Prostate gland (tissue), 2 donors: Measurements from ENCODE around the gene NPBWR2. TPM values are rescaled to one million over a fixed set of nuclear protein-coding genes. Genes with fewer than 3 reads are reported as not detected.
A peak's percentile ranks its signal among the peaks of the same experiment; 100 is the strongest.

Experiments used
- DNase-seq: peaks from one replicate; pipeline ENCODE4 v3.0.0-alpha.2; 2019; ENCODE audit warnings: low spot score
- H3K27ac ChIP-seq, 2 donors: fragments of 200-600 bp; sonication (generic); 2 replicates each; pipeline ENCODE4 v1.5.1; 2017 to 2019
- H3K27me3 ChIP-seq: fragments of 200-600 bp; sonication (generic); replicated peaks from 2 replicates; pipeline ENCODE4 v1.5.1; 2019; ENCODE audit not compliant: insufficient read depth
- H3K36me3 ChIP-seq, 2 donors: fragments of 200-600 bp; sonication (generic); 1 replicate in 1 of 2; 2 replicates in 1 of 2; pipeline versions ENCODE4 v1.5.1 to v1.8.1; 2017 to 2019
- H3K4me1 ChIP-seq: fragments of 200-600 bp; sonication (generic); replicated peaks from 2 replicates; pipeline ENCODE4 v1.5.1; 2019
- H3K4me3 ChIP-seq, 2 donors: fragments of 200-600 bp; sonication (generic); 2 replicates each; pipeline ENCODE4 v1.5.1; 2017 to 2019
- H3K9me3 ChIP-seq: fragments of 200-600 bp; sonication (generic); 2 replicates; pipeline ENCODE4 v1.5.1; 2017
- POLR2A ChIP-seq: fragments of 450-650 bp; IDR thresholded peaks from one replicate; pipeline ENCODE4 v1.6.1; 2016; ENCODE audit warnings: antibody characterized with exemption, mild to moderate bottlenecking
- POLR2AphosphoS5 ChIP-seq: sonication (generic); formaldehyde crosslinking; IDR thresholded peaks from one replicate; pipeline ENCODE4 v1.6.1; 2017; ENCODE audit warnings: antibody characterized with exemption
- WGBS: methylation state at CpG from one replicate; pipeline ENCODE4 v1.1.5; 2018; 5-methylcytosine and 5-hydroxymethylcytosine counted together
- intact Hi-C: fragments of 100-400 bp; cut with DNase I; formaldehyde crosslinking; loops from one replicate; pipeline ENCODE4 v1.14.2; 2022
- total RNA-seq, 2 donors: library from RNA; depleted of rRNA; stranded (reverse); fragments of >200 nt; gene quantifications; one replicate each; pipeline ENCODE4 v1.1.0, GENCODE V29; 2016
- TF ChIP-seq, protein P1 (sequence below), 4 experiments: fragments of 200-600 bp in 2 of 4; fragments of 450-650 bp in 2 of 4; sonication (generic) in 2 of 4; IDR thresholded peaks; 1 replicate in 3 of 4; 2 replicates in 1 of 4; pipeline ENCODE4 v1.5.1; 2016 to 2019; ENCODE audit warnings: antibody characterized with exemption in 4 of 4, mild to moderate bottlenecking in 2 of 4, moderate library complexity in 2 of 4

The NPBWR2 gene
- total RNA-seq, 2 donors from 2014 or later = not detected

DNA sequence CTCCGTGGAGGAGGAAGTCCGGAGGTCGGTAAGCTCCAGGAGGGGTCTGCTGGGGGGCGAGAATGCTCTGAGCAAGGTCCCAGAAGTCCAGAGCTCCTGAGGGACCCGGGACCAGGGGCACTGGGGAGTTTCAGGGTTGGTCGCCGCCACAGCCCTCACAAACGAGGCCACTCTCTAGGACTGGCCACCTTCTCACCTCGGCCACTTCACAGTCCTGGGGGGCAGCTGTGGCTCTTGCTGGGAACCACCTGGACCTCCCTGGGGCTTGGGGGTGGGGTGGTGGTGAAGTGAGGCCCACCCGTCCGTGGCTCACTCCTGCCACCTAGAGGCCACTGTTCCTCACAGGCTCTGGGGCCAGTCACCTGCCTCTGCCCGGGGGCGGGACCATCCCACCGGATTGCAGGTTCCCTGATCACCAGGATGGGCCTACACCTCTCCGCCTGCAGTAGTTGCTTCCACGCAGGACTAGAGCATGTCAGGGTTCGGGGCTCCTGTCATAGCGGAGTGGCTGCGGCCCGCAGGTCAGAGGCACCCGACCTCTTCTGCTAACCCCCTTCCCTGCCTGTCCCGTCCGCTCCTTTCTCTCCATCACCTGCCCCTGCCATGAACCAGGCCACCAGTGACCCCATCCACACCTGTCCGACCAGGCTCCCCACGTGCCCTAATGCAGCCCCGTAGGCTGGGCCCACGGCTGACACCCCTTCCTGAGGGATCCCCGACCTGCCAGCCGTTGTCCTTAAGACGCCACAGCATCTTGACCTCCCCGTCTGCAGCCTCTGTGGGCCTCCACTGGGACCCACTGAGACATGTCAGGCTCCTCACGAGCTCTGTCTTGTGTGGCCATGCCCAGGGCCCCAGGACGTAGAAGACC, 49.5 kb downstream of the NPBWR2 start:
- H3K27ac ChIP-seq = peak overlapping the region; percentile 5 to 22
- intact Hi-C loops = no loop called here
- H3K9me3 ChIP-seq = no peaks in the 10 kb centered on the region
- H3K4me3 ChIP-seq = no peak overlapping the region
- TF ChIP-seq POLR2AphosphoS5 (no peak), POLR2A (no peak)
- TF ChIP-seq, protein P1, sequence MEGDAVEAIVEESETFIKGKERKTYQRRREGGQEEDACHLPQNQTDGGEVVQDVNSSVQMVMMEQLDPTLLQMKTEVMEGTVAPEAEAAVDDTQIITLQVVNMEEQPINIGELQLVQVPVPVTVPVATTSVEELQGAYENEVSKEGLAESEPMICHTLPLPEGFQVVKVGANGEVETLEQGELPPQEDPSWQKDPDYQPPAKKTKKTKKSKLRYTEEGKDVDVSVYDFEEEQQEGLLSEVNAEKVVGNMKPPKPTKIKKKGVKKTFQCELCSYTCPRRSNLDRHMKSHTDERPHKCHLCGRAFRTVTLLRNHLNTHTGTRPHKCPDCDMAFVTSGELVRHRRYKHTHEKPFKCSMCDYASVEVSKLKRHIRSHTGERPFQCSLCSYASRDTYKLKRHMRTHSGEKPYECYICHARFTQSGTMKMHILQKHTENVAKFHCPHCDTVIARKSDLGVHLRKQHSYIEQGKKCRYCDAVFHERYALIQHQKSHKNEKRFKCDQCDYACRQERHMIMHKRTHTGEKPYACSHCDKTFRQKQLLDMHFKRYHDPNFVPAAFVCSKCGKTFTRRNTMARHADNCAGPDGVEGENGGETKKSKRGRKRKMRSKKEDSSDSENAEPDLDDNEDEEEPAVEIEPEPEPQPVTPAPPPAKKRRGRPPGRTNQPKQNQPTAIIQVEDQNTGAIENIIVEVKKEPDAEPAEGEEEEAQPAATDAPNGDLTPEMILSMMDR (IDR thresholded peaks at IDR 0.05) = peak; percentile 62 to 81 (median 72)
- H3K4me1 ChIP-seq = peaks cover 6% of the 10 kb centered on the region
- peak; percentile 53 for DNase-seq
- WGBS = 34% methylated on average over 32 of the region's 33 CpGs
- peaks cover 9% of the 10 kb centered on the region for H3K27me3 ChIP-seq
- no peaks in the 10 kb centered on the region for H3K36me3 ChIP-seq

DNA sequence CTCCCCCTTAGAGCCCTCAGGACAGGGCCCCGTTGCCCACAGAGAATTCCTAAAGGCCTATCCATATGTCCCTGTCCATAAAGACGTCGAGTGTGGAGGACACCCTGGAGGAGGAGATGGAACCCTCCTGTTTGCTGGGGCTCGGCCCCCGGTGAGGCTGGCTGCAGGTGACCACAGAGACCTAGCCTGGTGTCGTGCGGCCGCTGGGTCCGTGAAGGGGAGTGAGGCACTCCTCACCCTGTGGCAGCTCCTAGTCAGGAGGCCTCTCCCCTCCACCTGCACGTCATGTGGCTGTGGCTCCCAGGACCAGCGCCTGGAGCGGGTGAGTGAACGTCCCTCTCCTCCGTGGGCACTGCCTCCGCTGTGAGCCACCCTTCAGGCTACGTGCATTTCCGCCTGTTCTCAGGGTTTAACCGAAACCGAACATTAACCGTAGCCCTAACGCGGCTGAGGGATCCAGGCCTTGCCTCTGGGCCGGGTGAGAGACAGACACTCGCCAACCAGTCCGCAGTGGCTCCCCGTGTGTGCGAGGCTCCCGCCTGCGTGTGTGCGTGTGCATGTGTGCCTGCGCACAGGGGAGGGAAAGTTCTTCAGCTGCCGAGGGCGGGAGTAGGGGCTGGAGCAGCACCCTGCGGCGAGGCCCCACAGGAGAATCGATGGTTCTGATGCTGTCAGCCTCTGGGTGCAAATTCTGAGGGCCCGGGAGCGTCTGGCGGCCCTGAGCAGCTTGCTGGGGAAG, 50.3 kb downstream of the NPBWR2 start:
- Histone ChIP-seq H3K4me1 (peaks cover 6% of the 10 kb centered on the region), H3K9me3 (no peaks in the 10 kb centered on the region), H3K36me3 (no peaks in the 10 kb centered on the region), H3K4me3 (no peak overlapping the region), H3K27ac (no peak overlapping the region), H3K27me3 (peaks cover 9% of the 10 kb centered on the region)
- TF ChIP-seq POLR2AphosphoS5 (no peak), POLR2A (no peak)
- TF ChIP-seq, protein P1 (IDR thresholded peaks at IDR 0.05) = no peak
- 66% methylated on average over 27 of the region's 39 CpGs for WGBS
- DNase-seq = no peak
- intact Hi-C loops = no loop called here

DNA sequence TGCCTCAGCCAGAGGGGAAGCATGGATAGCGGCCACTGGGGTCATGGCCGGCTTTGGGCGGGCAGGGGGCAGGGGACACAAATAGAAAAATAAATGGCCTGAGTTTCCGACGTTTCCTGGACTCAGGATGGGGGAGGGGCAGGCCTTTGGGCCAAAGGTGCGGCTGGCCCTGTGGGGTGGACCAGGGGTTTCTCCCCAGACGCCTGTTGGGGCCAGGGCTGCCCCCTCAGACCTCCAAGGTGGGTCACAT, 50.8 kb downstream of the NPBWR2 start:
- Histone ChIP-seq H3K27ac (no peak overlapping the region), H3K4me1 (peaks cover 6% of the 10 kb centered on the region), H3K27me3 (peaks cover 9% of the 10 kb centered on the region), H3K9me3 (no peaks in the 10 kb centered on the region), H3K4me3 (no peak overlapping the region), H3K36me3 (no peaks in the 10 kb centered on the region)
- DNase-seq = no peak
- TF ChIP-seq, protein P1 (IDR thresholded peaks at IDR 0.05) = no peak
- no peak for TF ChIP-seq POLR2AphosphoS5
- TF ChIP-seq POLR2A = no peak
- 58% methylated on average over 7 of the region's 7 CpGs for WGBS
- intact Hi-C loops = no loop called here

DNA sequence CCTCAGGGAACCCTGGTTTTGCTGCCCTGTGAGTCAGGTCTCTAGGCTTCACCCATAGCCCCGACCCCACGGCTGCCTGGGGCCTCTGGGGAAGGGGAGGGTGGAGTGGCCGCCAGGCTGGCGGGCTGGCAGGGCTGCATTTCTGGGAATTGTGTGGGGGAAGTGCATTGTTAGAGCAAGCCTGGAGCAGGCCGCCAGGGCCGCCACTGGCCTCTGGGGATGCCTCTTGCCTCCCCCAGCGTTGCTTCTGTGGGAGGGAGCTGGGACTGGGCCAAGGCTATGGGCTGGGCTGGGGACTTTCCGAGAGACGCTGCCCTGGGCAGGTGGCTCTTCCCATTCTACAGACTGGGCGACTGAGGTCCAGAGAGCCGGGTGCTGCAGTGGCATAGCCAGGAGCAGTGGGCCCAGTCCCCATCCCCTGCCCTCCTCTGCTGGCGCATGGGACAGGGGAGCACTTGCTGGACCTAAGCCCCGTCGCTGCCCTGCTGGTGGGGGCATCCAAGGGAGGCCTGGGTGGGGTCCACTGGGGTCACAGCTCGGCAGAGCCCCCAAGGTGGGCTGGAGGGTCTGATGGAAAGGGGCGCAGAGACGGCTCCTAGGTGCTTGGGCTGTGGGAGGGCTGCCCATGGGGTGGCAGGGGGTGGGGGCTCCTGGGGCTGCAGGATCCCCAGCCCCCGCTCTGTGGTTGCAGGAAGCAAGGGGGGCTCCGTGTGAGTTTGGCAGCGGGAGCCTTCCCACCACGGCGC, 51.3 kb downstream of the NPBWR2 start:
- no peak for DNase-seq
- intact Hi-C loops = no loop called here

More for the DNA sequence above, 51.3 kb downstream of the NPBWR2 start:
- Histone ChIP-seq H3K9me3 (no peaks in the 10 kb centered on the region), H3K27me3 (peaks cover 9% of the 10 kb centered on the region), H3K27ac (no peak overlapping the region), H3K36me3 (no peaks in the 10 kb centered on the region), H3K4me3 (no peak overlapping the region), H3K4me1 (peaks cover 6% of the 10 kb centered on the region)
- TF ChIP-seq POLR2A (no peak), POLR2AphosphoS5 (no peak)
- TF ChIP-seq, protein P1 (IDR thresholded peaks at IDR 0.05) = no peak
- WGBS = 43% methylated on average over 14 of the region's 22 CpGs
